GM12891 (cell line): Measurements from ENCODE around the gene TRPM1.
A peak's percentile ranks its signal among the peaks of the same experiment; 100 is the strongest.

Experiments used
- DNase-seq: peaks from one replicate; pipeline ENCODE4 v3.0.0; 2011; ENCODE audit warnings: low spot score; ENCODE audit not compliant: insufficient read length
- FAIRE-seq: peaks from 2 replicates; lab custom pipeline; 2011; peaks lifted over from hg19 to GRCh38; lab: Jason Lieb, UNC
- PAX5 ChIP-seq: IDR thresholded peaks from 2 replicates; pipeline ENCODE4 v1.6.1; 2011; ENCODE audit warnings: low read length, moderate library complexity, mild to moderate bottlenecking; ENCODE audit not compliant: insufficient read depth, severe bottlenecking
- POLR2A ChIP-seq: IDR thresholded peaks from 2 replicates; pipeline ENCODE4 v1.6.1; 2011; ENCODE audit warnings: low read depth, low read length, control low read depth
- POLR2AphosphoS5 ChIP-seq: IDR thresholded peaks from 2 replicates; pipeline ENCODE4 v1.6.1; 2011; ENCODE audit warnings: low read depth, low read length, control low read depth
- POU2F2 ChIP-seq: IDR thresholded peaks from 2 replicates; pipeline ENCODE4 v1.6.1; 2011; ENCODE audit warnings: low read depth, mild to moderate bottlenecking, control low read depth, low read length, moderate library complexity
- SPI1 ChIP-seq: IDR thresholded peaks from 2 replicates; pipeline ENCODE4 v1.6.1; 2011; ENCODE audit warnings: low read depth, low read length, control low read depth
- TAF1 ChIP-seq: IDR thresholded peaks from 2 replicates; pipeline ENCODE4 v1.6.1; 2011; ENCODE audit warnings: low read depth, low read length, control low read depth

The TRPM1 gene

GRCh38 chr15:30962079-30962478 lies 139.4 kb downstream of the TRPM1 start:
- DNase-seq, result no peak
- peak; percentile 40 for TF ChIP-seq SPI1
- TF ChIP-seq POU2F2, result no peak
- TF ChIP-seq PAX5, result no peak
- FAIRE-seq, result no peak

DNA sequence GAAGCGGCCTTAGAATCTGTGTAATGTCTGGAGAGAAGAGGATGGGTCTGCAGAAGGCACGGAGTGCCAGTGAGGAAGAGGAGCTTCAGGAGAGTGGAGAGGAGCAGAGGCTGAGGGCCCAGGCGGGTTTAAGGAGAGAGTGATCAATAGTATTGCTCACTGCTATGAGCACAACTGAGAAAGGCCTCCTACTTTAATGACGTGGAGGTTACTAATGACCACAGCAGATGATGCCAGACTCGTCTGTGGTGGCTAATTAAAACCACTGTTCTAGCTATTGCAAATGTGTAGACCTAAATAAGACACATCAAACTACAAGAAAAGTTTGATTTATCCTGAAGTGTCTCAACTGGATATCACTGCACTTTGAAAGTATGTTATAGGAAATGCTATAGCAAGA lies 143.3 kb downstream of the TRPM1 start:
- TF ChIP-seq POU2F2 (no peak), PAX5 (no peak), TAF1 (no peak), SPI1 (no peak), POLR2A (no peak), POLR2AphosphoS5 (no peak)
- DNase-seq, result no peak
- no peak for FAIRE-seq

DNA sequence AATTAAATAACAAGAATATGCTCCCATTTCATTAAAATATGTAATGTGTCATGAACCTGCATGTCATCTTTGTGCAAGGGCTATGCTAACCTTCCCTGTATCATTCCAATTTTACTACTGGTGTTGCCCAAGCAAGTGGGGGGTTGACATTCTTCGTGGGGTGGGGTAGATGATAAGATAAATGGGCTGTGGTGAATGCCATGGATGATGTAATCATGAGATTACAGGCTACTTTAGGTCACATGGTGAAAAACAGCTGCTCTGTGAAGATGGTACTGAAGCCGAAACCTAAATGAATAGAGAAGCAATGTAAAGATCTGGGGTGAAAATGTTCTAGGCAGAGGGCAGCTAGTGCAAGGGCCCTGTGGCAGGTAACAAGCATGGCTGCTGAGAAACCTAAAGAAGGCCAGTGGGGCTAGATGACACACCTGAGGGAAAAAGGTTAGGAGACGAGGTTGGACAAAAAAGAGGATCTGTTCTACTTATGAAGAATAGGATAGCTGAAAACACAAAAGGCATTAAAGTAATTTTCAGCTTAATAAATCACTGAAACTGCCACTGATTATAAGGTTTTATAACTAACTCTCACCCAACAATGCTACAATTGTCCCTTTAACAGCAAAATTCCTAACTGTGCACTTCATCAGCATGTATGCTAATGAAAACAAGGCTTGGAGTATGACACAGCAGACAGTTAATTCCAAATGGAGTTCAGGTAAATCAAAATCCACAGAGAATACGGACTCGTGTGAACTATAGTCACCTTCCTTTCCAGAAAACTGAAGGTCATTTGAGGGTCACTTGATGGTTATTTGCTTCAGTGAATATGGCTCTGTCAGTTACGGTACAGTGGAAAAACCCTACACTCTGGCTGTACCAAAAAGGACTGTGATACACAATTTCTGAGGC lies 145.1 kb downstream of the TRPM1 start:
- TF ChIP-seq POLR2AphosphoS5 (no peak), TAF1 (no peak), SPI1 (no peak), POU2F2 (no peak), POLR2A (no peak), PAX5 (no peak)
- DNase-seq (no peak), FAIRE-seq (no peak)

- DNase-seq, result no peak
- TF ChIP-seq POU2F2 (no peak), POLR2A (no peak), POLR2AphosphoS5 (no peak), SPI1 (no peak), TAF1 (no peak)
- no peak for FAIRE-seq
Measured at GRCh38 chr15:30954674-30955073, 146.9 kb downstream of the TRPM1 start.

DNA sequence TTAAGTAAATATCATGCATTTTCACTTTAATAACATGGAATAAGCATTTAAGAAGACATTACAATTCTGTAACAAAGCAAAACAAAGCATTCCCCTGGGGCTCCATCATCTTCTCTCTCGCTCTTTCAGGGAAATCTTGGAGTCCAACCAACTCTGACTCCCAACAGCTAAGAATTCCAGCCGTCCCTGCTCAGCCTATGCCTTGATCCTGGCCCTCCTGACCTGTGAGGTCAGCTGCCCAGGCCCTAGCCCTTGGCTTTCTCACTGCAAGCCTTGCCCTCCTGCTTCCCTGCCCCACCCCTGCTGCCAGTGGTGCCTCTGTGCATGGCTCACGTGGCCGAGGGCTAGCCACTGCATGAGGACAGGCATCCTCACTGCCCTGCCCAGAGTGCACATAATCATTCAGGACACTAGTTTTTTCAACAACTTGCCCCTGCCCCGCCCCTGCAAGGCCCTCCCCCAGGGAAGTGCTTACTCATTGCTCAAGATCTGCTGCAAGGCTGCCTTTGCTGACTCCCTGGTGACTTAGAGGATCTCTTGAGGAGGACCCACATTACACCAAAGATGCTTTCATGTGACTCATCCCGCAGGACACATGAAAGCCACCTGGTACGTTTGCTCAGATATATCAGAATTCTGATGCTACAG lies 147.7 kb downstream of the TRPM1 start:
- FAIRE-seq (no peak), DNase-seq (no peak)
- TF ChIP-seq POU2F2, result no peak
- no peak for TF ChIP-seq PAX5
- no peak for TF ChIP-seq TAF1
- TF ChIP-seq SPI1, result no peak
- TF ChIP-seq POLR2A, result no peak
- no peak for TF ChIP-seq POLR2AphosphoS5

DNA sequence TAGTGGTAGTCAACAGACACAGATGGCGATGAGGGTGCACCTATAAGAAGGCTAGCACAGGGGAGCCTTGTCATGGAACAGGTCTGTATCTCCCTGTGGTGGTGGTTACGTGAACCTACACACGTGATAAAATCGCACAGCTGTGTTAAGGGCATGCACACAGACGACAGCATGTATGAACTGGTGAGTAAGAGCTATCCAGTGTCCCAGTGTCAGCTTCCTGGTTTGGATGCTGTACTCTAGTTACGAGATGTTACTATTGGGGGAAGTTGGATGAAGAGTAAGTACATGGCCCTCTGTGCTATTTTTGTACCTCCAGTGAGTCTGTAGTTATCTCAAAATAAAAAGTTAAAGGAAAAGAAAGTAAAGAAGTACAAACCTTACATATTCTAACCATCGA lies 148.3 kb downstream of the TRPM1 start:
- TF ChIP-seq POLR2AphosphoS5 (no peak), SPI1 (no peak), POU2F2 (no peak), POLR2A (no peak), PAX5 (no peak), TAF1 (no peak)
- DNase-seq, result no peak
- FAIRE-seq, result no peak
